SK-MEL-5 (cell line): ENCODE data around the gene SRP72. TPM values are rescaled to one million over a fixed set of nuclear protein-coding genes. Genes with fewer than 3 reads are reported as not detected.
"Not testable (repeated sequence)": the region's sequence is repeated elsewhere in the genome, so short reads cannot be mapped to it uniquely, and the experiment has no call there.

Experiments used
- DNase-seq: peaks from one replicate; pipeline ENCODE4 v3.0.0-alpha.2; 2016; ENCODE audit warnings: low read depth, low spot score
- in situ Hi-C: cut with HindIII; loops from 2 replicates; pipeline ENCODE4 v1.10.0; 2016; ENCODE audit warnings: low sequenced_read_pairs, high pct_unique_total_duplicates, low pct_unique_long_range_greater_than_20kb
- polyA plus RNA-seq, 2 experiments: library from polyadenylated mRNA; depleted of rRNA; stranded (reverse); fragments of >200 nt; gene quantifications; 2 replicates each; pipeline ENCODE4 v1.2.3, GENCODE V29; 2015
- total RNA-seq: library from RNA; depleted of rRNA; stranded (reverse); fragments of >200 nt; shearing (Covaris generic); gene quantifications from 2 replicates; pipeline ENCODE4 v1.2.3, GENCODE V29; 2014; rRNA removed

The SRP72 gene
- total RNA-seq: 57.5 and 61.0 TPM in 2 replicates
- polyA plus RNA-seq (2015; cell fraction: cytosol; rRNA removed): 42.8 and 64.5 TPM in 2 replicates
- 54.0 and 56.6 TPM in 2 replicates for polyA plus RNA-seq (2015; cell fraction: nucleus; rRNA removed)

GRCh38 chr4:56467284-56468096 lies at the start of gene SRP72:
Gene SRP72 (plus strand): TSS chr4:56467617. CDS start chr4:56467636, 19 bp downstream.
- in situ Hi-C loops: no loop called here
- DNase-seq: peak; percentile 81

- in situ Hi-C loops: no loop called here
- no peak for DNase-seq
Observed at GRCh38 chr4:56424176-56424575, 43.2 kb upstream of the SRP72 start.

- in situ Hi-C loops: no loop called here
- peak; percentile 43 for DNase-seq
Observed at GRCh38 chr4:56424697-56425514, 42.5 kb upstream of the SRP72 start.

- in situ Hi-C loops: no loop called here
- DNase-seq: peak; percentile 10
Observed at GRCh38 chr4:56425518-56425917, 41.9 kb upstream of the SRP72 start.

- in situ Hi-C loops: no loop called here
- no peak for DNase-seq
Observed at GRCh38 chr4:56426273-56426672, 41.1 kb upstream of the SRP72 start.

GRCh38 chr4:56427179-56427578 lies 40.2 kb upstream of the SRP72 start:
- no peak for DNase-seq
- in situ Hi-C loops: no loop called here

GRCh38 chr4:56430203-56430602 lies 37.2 kb upstream of the SRP72 start:
- in situ Hi-C loops: no loop called here
- DNase-seq: no peak

- DNase-seq: no peak
- in situ Hi-C loops: no loop called here
Observed at GRCh38 chr4:56433280-56433679, 34.1 kb upstream of the SRP72 start.

- in situ Hi-C loops: no loop called here
- peak; percentile 44 for DNase-seq
Observed at GRCh38 chr4:56434599-56435139, 32.7 kb upstream of the SRP72 start.

GRCh38 chr4:56435140-56435926 lies 32.1 kb upstream of the SRP72 start, which contains the start of gene PPAT:
Gene PPAT (minus strand): TSS chr4:56435615. CDS start chr4:56435477, 138 bp downstream.
- in situ Hi-C loops: no loop called here
- DNase-seq: peak; percentile 94

GRCh38 chr4:56438766-56439165 lies 28.7 kb upstream of the SRP72 start:
- in situ Hi-C loops: no loop called here
- DNase-seq: no peak

GRCh38 chr4:56440983-56441382 lies 26.4 kb upstream of the SRP72 start:
- in situ Hi-C loops: no loop called here
- no peak for DNase-seq

- in situ Hi-C loops: no loop called here
- DNase-seq: no peak
Observed at GRCh38 chr4:56444719-56445118, 22.7 kb upstream of the SRP72 start.

GRCh38 chr4:56445699-56446098 lies 21.7 kb upstream of the SRP72 start:
- no peak for DNase-seq
- in situ Hi-C loops: no loop called here

- in situ Hi-C loops: no loop called here
- DNase-seq: no peak
Observed at GRCh38 chr4:56448301-56448700, 19.1 kb upstream of the SRP72 start.

- DNase-seq, in situ Hi-C loops: not testable (repeated sequence)
Observed at GRCh38 chr4:56449475-56449874, 17.9 kb upstream of the SRP72 start.

GRCh38 chr4:56450342-56450741 lies 17.1 kb upstream of the SRP72 start:
- in situ Hi-C loops: no loop called here
- no peak for DNase-seq
